ENCODE results near the gene IQGAP2. TPM values are rescaled to one million over a fixed set of nuclear protein-coding genes. Genes with fewer than 3 reads are reported as not detected.
"Not testable (repeated sequence)": the region's sequence is repeated elsewhere in the genome, so short reads cannot be mapped to it uniquely, and the experiment has no call there.

Gene IQGAP2
- total and polyA plus RNA-seq, 3 experiments from 2014 or later, result 51.4 to 70.5 (median 62.5) TPM

GRCh38 chr5:76602094-76602726 is 199.1 kb downstream of the IQGAP2 start:
- no peak for DNase-seq
- Histone ChIP-seq H3K27me3 (ENCODE audit: insufficient read depth, low read length, poor library complexity, severe bottlenecking) (no peaks in the 10 kb centered on the region), H3K36me3 (ENCODE audit: insufficient read depth, low read length) (peaks cover 20% of the 10 kb centered on the region), H3K4me3 (ENCODE audit: low read length) (no peak overlapping the region), H3K4me1 (ENCODE audit: insufficient read depth, low read length) (no peaks in the 10 kb centered on the region), H3K27ac (ENCODE audit: low read depth, low read length) (no peak overlapping the region), H3K9me3 (ENCODE audit: low read length) (no peaks in the 10 kb centered on the region)
- POLR2A ChIA-PET, result interaction anchor here (1.0 kb wide), 2 partner anchors 130 to 172 kb away, joined by 3 read pairs; no protein-coding TSS in a partner anchor
- no peaks in the 10 kb centered on the region for H3K9me3 Mint-ChIP-seq
- H3K36me3 Mint-ChIP-seq, result peaks cover 3 to 86% (median 33%) of the 10 kb centered on the region in 3 donors
- H3K27ac Mint-ChIP-seq, result peak overlapping the region in 5 of 8 donors; percentile 23 to 58 (median 28)
- H3K4me1 Mint-ChIP-seq, result peaks cover 11 to 27% (median 12%) of the 10 kb centered on the region in 3 donors
- no peak overlapping the region for H3K4me3 Mint-ChIP-seq
- CTCF ChIA-PET, result interaction anchor here (0.5 to 8.1 kb wide), 11 partner anchors 9 to 223 kb away, joined by 3 to 85 read pairs (median 4); partner anchors contain the start of gene IQGAP2
- H3K27me3 Mint-ChIP-seq, result no peaks in the 10 kb centered on the region

GRCh38 chr5:76603991-76604390 is 200.9 kb downstream of the IQGAP2 start:
- H3K4me3 Mint-ChIP-seq; DNase-seq; H3K27ac ChIP-seq (ENCODE audit: low read depth, low read length); H3K9me3 ChIP-seq (ENCODE audit: low read length); H3K4me1 ChIP-seq (ENCODE audit: insufficient read depth, low read length); H3K27me3 ChIP-seq (ENCODE audit: insufficient read depth, low read length, poor library complexity, severe bottlenecking); POLR2A ChIA-PET; H3K27me3 Mint-ChIP-seq; H3K9me3 Mint-ChIP-seq; H3K4me3 ChIP-seq (ENCODE audit: low read length): not testable (repeated sequence)
- peaks cover 20% of the 10 kb centered on the region for H3K36me3 ChIP-seq (ENCODE audit: insufficient read depth, low read length)
- Mint-ChIP-seq H3K36me3 (peaks cover 3 to 90% (median 43%) of the 10 kb centered on the region in 3 donors), H3K27ac (peak overlapping the region in 2 of 8 donors; percentile 7 to 20), H3K4me1 (peaks cover 22 to 44% (median 30%) of the 10 kb centered on the region in 3 donors)
- CTCF ChIA-PET, result interaction anchor here (8.1 kb wide), 1 partner anchor 171 kb away, joined by 85 read pairs; no protein-coding TSS in a partner anchor

GRCh38 chr5:76604838-76605237 is 201.8 kb downstream of the IQGAP2 start:
- Histone ChIP-seq H3K27ac (ENCODE audit: low read depth, low read length) (no peak overlapping the region), H3K9me3 (ENCODE audit: low read length) (no peaks in the 10 kb centered on the region), H3K36me3 (ENCODE audit: insufficient read depth, low read length) (peaks cover 20% of the 10 kb centered on the region), H3K4me3 (ENCODE audit: low read length) (no peak overlapping the region), H3K4me1 (ENCODE audit: insufficient read depth, low read length) (no peaks in the 10 kb centered on the region), H3K27me3 (ENCODE audit: insufficient read depth, low read length, poor library complexity, severe bottlenecking) (no peaks in the 10 kb centered on the region)
- ChIA-PET POLR2A (no interaction called here), CTCF (interaction anchor here (8.1 kb wide), 1 partner anchor 171 kb away, joined by 85 read pairs; no protein-coding TSS in a partner anchor)
- peaks cover 22 to 45% (median 30%) of the 10 kb centered on the region in 3 donors for H3K4me1 Mint-ChIP-seq
- no peak overlapping the region for H3K4me3 Mint-ChIP-seq
- DNase-seq, result no peak
- H3K9me3 Mint-ChIP-seq, result no peaks in the 10 kb centered on the region
- no peaks in the 10 kb centered on the region for H3K27me3 Mint-ChIP-seq
- no peak overlapping the region for H3K27ac Mint-ChIP-seq
- H3K36me3 Mint-ChIP-seq, result peaks cover 0 to 90% (median 43%) of the 10 kb centered on the region in 3 donors

- no peaks in the 10 kb centered on the region for H3K9me3 ChIP-seq (ENCODE audit: low read length)
- H3K27ac ChIP-seq (ENCODE audit: low read depth, low read length), result no peak overlapping the region
- peaks cover 22% of the 10 kb centered on the region for H3K36me3 ChIP-seq (ENCODE audit: insufficient read depth, low read length)
- no peak overlapping the region for H3K4me3 Mint-ChIP-seq
- peaks cover 23 to 45% (median 28%) of the 10 kb centered on the region in 3 donors for H3K4me1 Mint-ChIP-seq
- no peak for DNase-seq
- H3K9me3 Mint-ChIP-seq, result no peaks in the 10 kb centered on the region
- no peaks in the 10 kb centered on the region for H3K27me3 ChIP-seq (ENCODE audit: insufficient read depth, low read length, poor library complexity, severe bottlenecking)
- H3K4me3 ChIP-seq (ENCODE audit: low read length), result no peak overlapping the region
- no peak overlapping the region for H3K27ac Mint-ChIP-seq
- POLR2A ChIA-PET, result no interaction called here
- H3K36me3 Mint-ChIP-seq, result peaks cover 5 to 90% (median 41%) of the 10 kb centered on the region in 3 donors
- H3K27me3 Mint-ChIP-seq, result no peaks in the 10 kb centered on the region
- H3K4me1 ChIP-seq (ENCODE audit: insufficient read depth, low read length), result no peaks in the 10 kb centered on the region
- CTCF ChIA-PET, result interaction anchor here (1.3 kb wide), 1 partner anchor 168 kb away, joined by 7 read pairs; no protein-coding TSS in a partner anchor
Measured at GRCh38 chr5:76606701-76607100, 203.6 kb downstream of the IQGAP2 start.

- ChIA-PET POLR2A (no interaction called here), CTCF (interaction anchor here (2.6 kb wide), 1 partner anchor 167 kb away, joined by 14 read pairs; no protein-coding TSS in a partner anchor)
- no peak for DNase-seq
- H3K9me3 Mint-ChIP-seq, result no peaks in the 10 kb centered on the region
- Histone ChIP-seq H3K27ac (ENCODE audit: low read depth, low read length) (no peak overlapping the region), H3K9me3 (ENCODE audit: low read length) (no peaks in the 10 kb centered on the region), H3K36me3 (ENCODE audit: insufficient read depth, low read length) (peaks cover 25% of the 10 kb centered on the region), H3K4me1 (ENCODE audit: insufficient read depth, low read length) (no peaks in the 10 kb centered on the region), H3K27me3 (ENCODE audit: insufficient read depth, low read length, poor library complexity, severe bottlenecking) (no peaks in the 10 kb centered on the region), H3K4me3 (ENCODE audit: low read length) (no peak overlapping the region)
- H3K4me1 Mint-ChIP-seq, result peaks cover 22 to 40% (median 26%) of the 10 kb centered on the region in 3 donors
- H3K4me3 Mint-ChIP-seq, result peak overlapping the region in 1 of 7 donors; percentile 44
- H3K27me3 Mint-ChIP-seq, result no peaks in the 10 kb centered on the region
- peak overlapping the region in 5 of 8 donors; percentile 45 to 75 (median 53) for H3K27ac Mint-ChIP-seq
- H3K36me3 Mint-ChIP-seq, result peaks cover 8 to 88% (median 43%) of the 10 kb centered on the region in 3 donors
Measured at GRCh38 chr5:76607353-76607871, 204.3 kb downstream of the IQGAP2 start.

GRCh38 chr5:76608833-76609232 is 205.7 kb downstream of the IQGAP2 start:
- Mint-ChIP-seq H3K4me3 (no peak overlapping the region), H3K9me3 (no peaks in the 10 kb centered on the region), H3K4me1 (peaks cover 19 to 36% (median 26%) of the 10 kb centered on the region in 3 donors), H3K36me3 (peaks cover 8 to 89% (median 36%) of the 10 kb centered on the region in 3 donors), H3K27ac (peak overlapping the region in 4 of 8 donors; percentile 3 to 59 (median 35)), H3K27me3 (no peaks in the 10 kb centered on the region)
- no peak for DNase-seq
- ChIA-PET CTCF (interaction anchor here (1.0 to 2.6 kb wide), 2 partner anchors 10 to 166 kb away, joined by 3 to 14 read pairs; no protein-coding TSS in a partner anchor), POLR2A (no interaction called here)
- Histone ChIP-seq H3K27me3 (ENCODE audit: insufficient read depth, low read length, poor library complexity, severe bottlenecking) (no peaks in the 10 kb centered on the region), H3K27ac (ENCODE audit: low read depth, low read length) (no peak overlapping the region), H3K4me1 (ENCODE audit: insufficient read depth, low read length) (no peaks in the 10 kb centered on the region), H3K36me3 (ENCODE audit: insufficient read depth, low read length) (peaks cover 13% of the 10 kb centered on the region), H3K9me3 (ENCODE audit: low read length) (no peaks in the 10 kb centered on the region), H3K4me3 (ENCODE audit: low read length) (no peak overlapping the region)

GRCh38 chr5:76610196-76610595 is 207.1 kb downstream of the IQGAP2 start:
- H3K27me3 Mint-ChIP-seq, result no peaks in the 10 kb centered on the region
- Histone ChIP-seq H3K9me3 (ENCODE audit: low read length) (no peaks in the 10 kb centered on the region), H3K4me1 (ENCODE audit: insufficient read depth, low read length) (no peaks in the 10 kb centered on the region), H3K27me3 (ENCODE audit: insufficient read depth, low read length, poor library complexity, severe bottlenecking) (no peaks in the 10 kb centered on the region), H3K36me3 (ENCODE audit: insufficient read depth, low read length) (peaks cover 13% of the 10 kb centered on the region), H3K27ac (ENCODE audit: low read depth, low read length) (no peak overlapping the region), H3K4me3 (ENCODE audit: low read length) (no peak overlapping the region)
- DNase-seq, result no peak
- CTCF ChIA-PET, result interaction anchor here (2.3 to 2.5 kb wide), 2 partner anchors 8 to 164 kb away, joined by 8 to 10 read pairs; no protein-coding TSS in a partner anchor
- peaks cover 21 to 36% (median 26%) of the 10 kb centered on the region in 3 donors for H3K4me1 Mint-ChIP-seq
- H3K36me3 Mint-ChIP-seq, result peaks cover 8 to 87% (median 33%) of the 10 kb centered on the region in 3 donors
- no peaks in the 10 kb centered on the region for H3K9me3 Mint-ChIP-seq
- peak overlapping the region in 1 of 8 donors; percentile 42 for H3K27ac Mint-ChIP-seq
- no peak overlapping the region for H3K4me3 Mint-ChIP-seq
- POLR2A ChIA-PET, result no interaction called here

GRCh38 chr5:76612942-76613341 is 209.9 kb downstream of the IQGAP2 start:
- no peak for DNase-seq
- Mint-ChIP-seq H3K4me3 (no peak overlapping the region), H3K27ac (no peak overlapping the region), H3K9me3 (no peaks in the 10 kb centered on the region), H3K27me3 (no peaks in the 10 kb centered on the region), H3K4me1 (peaks cover 13 to 18% (median 17%) of the 10 kb centered on the region in 3 donors), H3K36me3 (peaks cover 20 to 78% (median 29%) of the 10 kb centered on the region in 3 donors)
- H3K9me3 ChIP-seq (ENCODE audit: low read length), result no peaks in the 10 kb centered on the region
- H3K4me1 ChIP-seq (ENCODE audit: insufficient read depth, low read length), result no peaks in the 10 kb centered on the region
- no peak overlapping the region for H3K27ac ChIP-seq (ENCODE audit: low read depth, low read length)
- CTCF ChIA-PET, result interaction anchor here (2.5 kb wide), 1 partner anchor 162 kb away, joined by 8 read pairs; no protein-coding TSS in a partner anchor
- POLR2A ChIA-PET, result no interaction called here
- peaks cover 19% of the 10 kb centered on the region for H3K36me3 ChIP-seq (ENCODE audit: insufficient read depth, low read length)
- H3K27me3 ChIP-seq (ENCODE audit: insufficient read depth, low read length, poor library complexity, severe bottlenecking), result no peaks in the 10 kb centered on the region
- H3K4me3 ChIP-seq (ENCODE audit: low read length), result no peak overlapping the region
